ENCODE results near the gene LRRC32. TPM values are rescaled to one million over a fixed set of nuclear protein-coding genes. Genes with fewer than 3 reads are reported as not detected.

Gene LRRC32
- polyA plus RNA-seq (2013, experiment 1 of 2; ENCODE audit: insufficient read length) = 48.3 TPM
- polyA plus RNA-seq (2013, experiment 2 of 2; ENCODE audit: insufficient read length) = 97.6 TPM

GRCh38 chr11:76670485-76671236 is at the start of gene LRRC32:
LRRC32 (minus strand) TSS chr11:76670747; CDS start chr11:76665954, 4,793 bp downstream.
- DNase-seq = peak; percentile 33

GRCh38 chr11:76719686-76720085 is 49.1 kb upstream of the LRRC32 start:
- no peak for DNase-seq

- no peak for DNase-seq
Measured at GRCh38 chr11:76719281-76719680, 48.7 kb upstream of the LRRC32 start.

GRCh38 chr11:76717816-76718215 is 47.3 kb upstream of the LRRC32 start:
- no peak for DNase-seq

- DNase-seq = no peak
Measured at GRCh38 chr11:76717369-76717768, 46.8 kb upstream of the LRRC32 start.

- DNase-seq = no peak
Measured at GRCh38 chr11:76716268-76716667, 45.7 kb upstream of the LRRC32 start.

GRCh38 chr11:76714493-76714892 is 43.9 kb upstream of the LRRC32 start:
- DNase-seq = no peak

- DNase-seq = no peak
Measured at GRCh38 chr11:76713499-76713898, 43.0 kb upstream of the LRRC32 start.

GRCh38 chr11:76712125-76712524 is 41.6 kb upstream of the LRRC32 start:
- DNase-seq = no peak

GRCh38 chr11:76709756-76710155 is 39.2 kb upstream of the LRRC32 start:
- no peak for DNase-seq

GRCh38 chr11:76708972-76709660 is 38.6 kb upstream of the LRRC32 start:
- DNase-seq = no peak

- no peak for DNase-seq
Measured at GRCh38 chr11:76707293-76707825, 36.8 kb upstream of the LRRC32 start.

GRCh38 chr11:76706667-76707066 is 36.1 kb upstream of the LRRC32 start:
- DNase-seq = no peak

GRCh38 chr11:76705826-76706225 is 35.3 kb upstream of the LRRC32 start:
- DNase-seq = no peak

- no peak for DNase-seq
Measured at GRCh38 chr11:76704171-76704948, 33.8 kb upstream of the LRRC32 start.

- no peak for DNase-seq
Measured at GRCh38 chr11:76703707-76704106, 33.2 kb upstream of the LRRC32 start.

GRCh38 chr11:76702336-76703128 is 32.0 kb upstream of the LRRC32 start:
- no peak for DNase-seq

- peak; percentile 47 for DNase-seq
Measured at GRCh38 chr11:76701294-76702040, 30.9 kb upstream of the LRRC32 start.

GRCh38 chr11:76700177-76701100 is 29.9 kb upstream of the LRRC32 start:
- peak; percentile 93 for DNase-seq

GRCh38 chr11:76699451-76700091 is 29.0 kb upstream of the LRRC32 start:
- DNase-seq = no peak
